ENCODE data around the gene UPF1. TPM values are rescaled to one million over a fixed set of nuclear protein-coding genes. Genes with fewer than 3 reads are reported as not detected.

Gene UPF1
- total RNA-seq, 1 donor from 2014 or later, result 225 TPM

GRCh38 chr19:18908917-18909619 lies 77.3 kb downstream of the UPF1 start:
- intact Hi-C loops (cut with DNase I), result no loop called here
- TF ChIP-seq CTCF (IDR thresholded peaks at IDR 0.05), result no peak
- H3K27ac ChIP-seq, result no peak overlapping the region

DNA sequence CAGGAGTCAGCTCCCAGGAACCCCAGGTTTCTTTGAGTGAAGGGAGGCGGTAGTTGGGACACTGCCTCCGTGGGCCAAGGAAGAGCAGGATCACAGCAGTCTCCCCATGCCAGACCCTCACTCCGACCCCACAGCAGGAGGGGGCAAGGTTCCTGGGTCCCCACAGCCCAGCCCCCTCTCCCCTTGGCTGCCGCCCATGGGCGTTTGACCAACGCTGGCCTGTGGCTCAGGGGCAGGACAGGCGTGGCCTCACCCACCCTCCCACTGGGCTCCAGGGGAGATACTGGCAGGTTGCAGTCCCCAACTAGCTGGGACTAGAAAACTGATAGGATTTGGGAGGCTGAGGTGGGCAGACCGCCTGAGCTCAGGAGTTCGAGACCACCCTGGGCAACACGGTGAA lies 78.3 kb downstream of the UPF1 start:
- TF ChIP-seq CTCF (IDR thresholded peaks at IDR 0.05), result no peak
- Histone ChIP-seq H3K9me3 (no peaks in the 10 kb centered on the region), H3K27ac (no peak overlapping the region), H3K4me3 (no peak overlapping the region), H3K4me1 (no peaks in the 10 kb centered on the region), H3K36me3 (peaks cover 48 to 60% of the 10 kb centered on the region in 2 donors), H3K27me3 (no peaks in the 10 kb centered on the region)
- DNase-seq (ENCODE audit: low spot score in 2 of 2), result peak in 1 of 2 donors; percentile 49
- intact Hi-C loops (cut with DNase I), result loop anchor here (10.0 kb wide), 1 partner anchor 225 kb away; the partner anchor contains the start of gene TMEM161A

More at GRCh38 chr19:18908917-18909619, 77.3 kb downstream of the UPF1 start:
- peaks cover 51 to 61% of the 10 kb centered on the region in 2 donors for H3K36me3 ChIP-seq
- DNase-seq (ENCODE audit: low spot score in 2 of 2), result no peak
- H3K4me3 ChIP-seq, result no peak overlapping the region
- no peaks in the 10 kb centered on the region for H3K4me1 ChIP-seq
- no peaks in the 10 kb centered on the region for H3K9me3 ChIP-seq
- no peaks in the 10 kb centered on the region for H3K27me3 ChIP-seq

DNA sequence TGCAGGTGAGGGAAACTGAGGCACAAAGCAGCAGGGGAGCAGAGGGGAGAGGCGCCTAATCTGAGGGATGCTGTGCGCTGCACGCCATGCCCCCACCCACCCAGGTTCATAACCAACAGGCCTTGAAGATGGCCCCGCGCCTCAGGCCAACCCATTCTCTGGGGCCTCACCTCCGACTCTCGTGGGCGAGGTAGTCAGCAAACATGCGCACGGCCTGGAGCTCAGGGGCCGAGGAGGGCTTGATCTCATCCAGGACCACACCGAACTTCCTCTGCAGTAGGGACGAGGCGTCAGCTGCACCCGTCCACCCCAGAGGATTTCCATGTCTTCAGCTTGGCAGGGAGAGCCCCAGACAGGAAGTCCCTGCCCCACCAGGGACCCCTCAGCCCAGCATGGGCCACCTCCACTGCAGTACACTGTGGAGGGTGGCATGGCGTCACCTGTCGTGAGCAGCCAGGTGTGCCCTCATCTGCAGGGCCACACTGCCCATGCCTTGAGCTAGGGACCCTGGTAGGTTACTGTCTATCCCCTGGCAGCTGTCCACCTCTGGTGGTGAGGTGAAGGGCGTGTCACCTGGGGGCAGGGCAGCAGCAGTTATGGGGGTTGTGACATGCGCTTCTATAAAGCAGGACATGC lies 79.2 kb downstream of the UPF1 start:
- intact Hi-C loops (cut with DNase I), result loop anchor here (10.0 kb wide), 1 partner anchor 224 kb away; the partner anchor contains the start of gene TMEM161A
- TF ChIP-seq CTCF (IDR thresholded peaks at IDR 0.05), result no peak
- Histone ChIP-seq H3K9me3 (no peaks in the 10 kb centered on the region), H3K4me3 (no peak overlapping the region), H3K36me3 (peaks cover 44 to 59% of the 10 kb centered on the region in 2 donors), H3K4me1 (no peaks in the 10 kb centered on the region), H3K27me3 (no peaks in the 10 kb centered on the region), H3K27ac (no peak overlapping the region)
- DNase-seq (ENCODE audit: low spot score in 2 of 2), result peak in 1 of 2 donors; percentile 52

- Histone ChIP-seq H3K4me1 (peaks cover 0 to 6% of the 10 kb centered on the region in 2 donors), H3K27me3 (no peaks in the 10 kb centered on the region), H3K9me3 (no peaks in the 10 kb centered on the region), H3K27ac (no peak overlapping the region), H3K36me3 (peaks cover 30 to 42% of the 10 kb centered on the region in 2 donors), H3K4me3 (no peak overlapping the region)
- TF ChIP-seq CTCF (IDR thresholded peaks at IDR 0.05), result no peak
- no peak for DNase-seq (ENCODE audit: low spot score in 2 of 2)
- intact Hi-C loops (cut with DNase I), result loop anchor here (10.0 kb wide), 1 partner anchor 222 kb away; the partner anchor contains the start of gene TMEM161A
These were observed 81.2 kb downstream of the UPF1 start for GRCh38 chr19:18912933-18913332.

- H3K4me3 ChIP-seq, result no peak overlapping the region
- DNase-seq (ENCODE audit: low spot score in 2 of 2), result no peak
- no peaks in the 10 kb centered on the region for H3K9me3 ChIP-seq
- H3K36me3 ChIP-seq, result peaks cover 30 to 39% of the 10 kb centered on the region in 2 donors
- no peaks in the 10 kb centered on the region for H3K27me3 ChIP-seq
- no peak for TF ChIP-seq CTCF (IDR thresholded peaks at IDR 0.05)
- H3K4me1 ChIP-seq, result peaks cover 0 to 11% of the 10 kb centered on the region in 2 donors
- intact Hi-C loops (cut with DNase I), result loop anchor here (10.0 kb wide), 1 partner anchor 221 kb away; the partner anchor contains the start of gene TMEM161A
- H3K27ac ChIP-seq, result no peak overlapping the region
These were observed 81.7 kb downstream of the UPF1 start for GRCh38 chr19:18913466-18913865.

Data from ascending aorta (tissue), 2 donors.